Mucosa of descending colon (tissue), 3 donors: Measurements from ENCODE around the gene TSPYL6. TPM values are rescaled to one million over a fixed set of nuclear protein-coding genes. Genes with fewer than 3 reads are reported as not detected.

Experiments used
- ATAC-seq: fragments of 200-7000 bp; cut with Tn5 transposase; one replicate; pipeline ENCODE4 v1.9.1; 2020; ENCODE audit warnings: mild to moderate bottlenecking, moderate library complexity
- DNase-seq, 3 donors: peaks; one replicate each; pipeline ENCODE4 v3.0.0-alpha.2; 2020
- H3K36me3 ChIP-seq: fragments of 200-600 bp; one replicate; pipeline ENCODE4 v1.8.0; 2021; ENCODE audit warnings: low read depth, mild to moderate bottlenecking
- H3K4me1 ChIP-seq: fragments of 200-600 bp; one replicate; pipeline ENCODE4 v1.8.0; 2021; ENCODE audit warnings: low read depth, mild to moderate bottlenecking
- H3K4me3 ChIP-seq: fragments of 200-600 bp; one replicate; pipeline ENCODE4 v1.8.0; 2021; ENCODE audit warnings: mild to moderate bottlenecking
- H3K9me3 ChIP-seq: fragments of 200-600 bp; one replicate; pipeline ENCODE4 v1.8.0; 2021; ENCODE audit warnings: mild to moderate bottlenecking
- intact Hi-C, 2 donors: fragments of 100-400 bp; cut with DNase I in 1 of 2; cut with micrococcal nuclease in 1 of 2; formaldehyde crosslinking; loops; one replicate each; pipeline versions ENCODE4 v1.11.0 to v1.11.1; 2022; cut with DNase I, micrococcal nuclease
- total RNA-seq, 3 donors: library from RNA; stranded (reverse); fragmentation: NEBNext Ultra II Directional in 2 of 3; extraction: Animal tissue kit (Norgen Biotek cat#: 25700) in 2 of 3; gene quantifications; one replicate each; pipeline versions ENCODE4 v1.2.1 to v1.2.4, GENCODE V29; 2021 to 2023
- TF ChIP-seq, protein P1 (sequence below): fragments of 200-600 bp; IDR thresholded peaks from one replicate; pipeline ENCODE4 v1.8.0; 2022; ENCODE audit warnings: antibody characterized with exemption, mild to moderate bottlenecking
- donor health status: DM: no; HTN: no; CAD: no; lungs with moderate emphysema.
- donor health status: DM: no; HTN: no; CAD: no.
- donor health status: DM: no; HTN: yes; CAD: no.

The TSPYL6 gene
- total RNA-seq, 3 donors from 2014 or later = not detected

- Histone ChIP-seq H3K36me3 (no peaks in the 10 kb centered on the region), H3K9me3 (no peaks in the 10 kb centered on the region), H3K4me3 (no peak overlapping the region), H3K4me1 (no peaks in the 10 kb centered on the region)
- ATAC-seq = no peak
- TF ChIP-seq, protein P1, sequence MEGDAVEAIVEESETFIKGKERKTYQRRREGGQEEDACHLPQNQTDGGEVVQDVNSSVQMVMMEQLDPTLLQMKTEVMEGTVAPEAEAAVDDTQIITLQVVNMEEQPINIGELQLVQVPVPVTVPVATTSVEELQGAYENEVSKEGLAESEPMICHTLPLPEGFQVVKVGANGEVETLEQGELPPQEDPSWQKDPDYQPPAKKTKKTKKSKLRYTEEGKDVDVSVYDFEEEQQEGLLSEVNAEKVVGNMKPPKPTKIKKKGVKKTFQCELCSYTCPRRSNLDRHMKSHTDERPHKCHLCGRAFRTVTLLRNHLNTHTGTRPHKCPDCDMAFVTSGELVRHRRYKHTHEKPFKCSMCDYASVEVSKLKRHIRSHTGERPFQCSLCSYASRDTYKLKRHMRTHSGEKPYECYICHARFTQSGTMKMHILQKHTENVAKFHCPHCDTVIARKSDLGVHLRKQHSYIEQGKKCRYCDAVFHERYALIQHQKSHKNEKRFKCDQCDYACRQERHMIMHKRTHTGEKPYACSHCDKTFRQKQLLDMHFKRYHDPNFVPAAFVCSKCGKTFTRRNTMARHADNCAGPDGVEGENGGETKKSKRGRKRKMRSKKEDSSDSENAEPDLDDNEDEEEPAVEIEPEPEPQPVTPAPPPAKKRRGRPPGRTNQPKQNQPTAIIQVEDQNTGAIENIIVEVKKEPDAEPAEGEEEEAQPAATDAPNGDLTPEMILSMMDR = no peak
- DNase-seq = no peak
- intact Hi-C loops = no loop called here
Observed at GRCh38 chr2:54207666-54208195, 48.3 kb downstream of the TSPYL6 start.

- Histone ChIP-seq H3K4me1 (no peaks in the 10 kb centered on the region), H3K4me3 (no peak overlapping the region), H3K36me3 (no peaks in the 10 kb centered on the region), H3K9me3 (no peaks in the 10 kb centered on the region)
- intact Hi-C loops = no loop called here
- DNase-seq (no peak), ATAC-seq (no peak)
- TF ChIP-seq, protein P1 = no peak
Observed at GRCh38 chr2:54206596-54206995, 49.4 kb downstream of the TSPYL6 start.

DNA sequence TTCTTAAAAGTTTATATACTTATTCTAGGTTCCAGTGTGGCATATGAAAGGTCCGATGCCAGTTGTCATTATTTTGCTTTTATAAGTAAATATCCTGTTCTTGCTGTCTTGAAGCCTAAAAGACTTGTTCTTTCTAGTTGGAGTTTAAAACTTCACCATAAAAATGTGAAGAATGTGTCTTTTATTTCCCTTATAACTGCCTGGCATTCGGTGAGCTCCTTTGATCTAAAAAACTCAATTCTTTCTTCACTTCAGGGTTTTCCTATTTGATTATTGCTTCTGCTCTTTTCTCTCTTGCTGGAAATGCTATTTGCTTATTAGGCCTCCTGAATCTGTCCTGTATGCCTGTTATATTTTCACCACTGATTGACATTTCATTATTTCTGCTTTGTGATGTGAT, 51.6 kb downstream of the TSPYL6 start:
- H3K4me1 ChIP-seq = no peaks in the 10 kb centered on the region
- TF ChIP-seq, protein P1 = no peak
- H3K4me3 ChIP-seq = no peak overlapping the region
- ATAC-seq (no peak), DNase-seq (no peak)
- H3K36me3 ChIP-seq = no peaks in the 10 kb centered on the region
- no peaks in the 10 kb centered on the region for H3K9me3 ChIP-seq
- intact Hi-C loops = no loop called here

Other genes with a start within 250 kb of the TSPYL6 start
- 10 to 100 TPM; 10.7 to 17.8 (median 13.8) TPM for gene ACYP2, start 140.6 kb downstream of the TSPYL6 start, total RNA-seq
- gene SPTBN1, start 200.1 kb upstream of the TSPYL6 start, total RNA-seq = 100 to 1,000 TPM; 237 to 396 (median 392) TPM